ENCODE results near the gene BBX.
"Not testable (repeated sequence)": the region's sequence is repeated elsewhere in the genome, so short reads cannot be mapped to it uniquely, and the experiment has no call there.

BBX gene

DNA sequence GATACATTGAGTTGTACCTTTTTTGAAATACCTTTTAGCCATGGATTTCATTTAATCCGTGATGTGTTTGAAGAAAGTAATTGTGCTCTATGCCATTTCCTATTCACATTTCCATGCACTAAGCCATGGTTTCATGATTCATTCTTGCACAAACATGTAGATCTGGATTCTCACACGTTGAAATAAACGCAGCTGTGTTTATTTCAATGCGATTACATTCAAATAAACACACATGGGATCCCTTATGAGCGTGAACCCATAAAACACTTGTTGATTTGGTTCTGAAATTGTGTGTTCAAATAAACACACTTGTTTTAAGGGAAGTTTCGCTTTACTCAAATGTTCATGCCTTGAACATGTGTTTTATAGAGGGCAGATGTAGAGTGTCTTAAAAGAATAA is 39.2 kb downstream of the BBX start:
- no peak overlapping the region for H3K4me3 Mint-ChIP-seq
- H3K27me3 Mint-ChIP-seq: no peaks in the 10 kb centered on the region
- peaks cover 22 to 54% of the 10 kb centered on the region in 2 donors for H3K4me1 Mint-ChIP-seq
- ATAC-seq (replicated peaks): no peak
- no peaks in the 10 kb centered on the region for H3K36me3 Mint-ChIP-seq
- H3K27ac Mint-ChIP-seq: no peak overlapping the region
- DNase-seq: no peak
- no peaks in the 10 kb centered on the region for H3K9me3 Mint-ChIP-seq

DNA sequence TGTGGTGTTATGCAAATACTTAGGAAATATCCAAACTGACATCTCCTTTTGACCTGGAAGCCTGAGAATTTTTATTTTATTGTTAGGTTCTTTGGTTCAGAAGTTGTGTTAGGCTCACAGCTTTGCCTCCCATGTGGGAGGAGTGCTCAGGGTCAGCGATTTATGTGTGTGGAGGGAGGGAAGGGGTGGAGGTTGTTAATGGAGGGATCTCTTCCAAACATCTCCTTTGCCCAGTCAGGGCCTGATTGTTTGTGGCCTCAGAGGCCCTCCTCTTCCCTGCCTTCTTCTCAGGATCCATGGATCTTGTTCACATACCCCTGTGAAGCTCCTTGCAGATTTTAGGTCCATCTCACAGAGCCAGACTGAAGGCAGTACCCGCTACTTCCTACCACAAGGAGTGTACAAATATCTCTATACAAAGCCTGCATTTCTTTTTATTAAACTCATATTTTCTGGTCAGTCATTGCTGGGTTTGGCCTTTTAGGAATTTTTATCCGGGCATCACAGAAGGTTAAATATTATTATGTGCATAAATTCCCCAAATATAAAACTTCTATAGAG is 40.3 kb downstream of the BBX start:
- ATAC-seq (replicated peaks) (no peak), DNase-seq (no peak)
- H3K27ac Mint-ChIP-seq: no peak overlapping the region
- H3K4me3 Mint-ChIP-seq: no peak overlapping the region
- no peaks in the 10 kb centered on the region for H3K27me3 Mint-ChIP-seq
- H3K9me3 Mint-ChIP-seq: no peaks in the 10 kb centered on the region
- peaks cover 20 to 55% of the 10 kb centered on the region in 2 donors for H3K4me1 Mint-ChIP-seq
- H3K36me3 Mint-ChIP-seq: no peaks in the 10 kb centered on the region

DNA sequence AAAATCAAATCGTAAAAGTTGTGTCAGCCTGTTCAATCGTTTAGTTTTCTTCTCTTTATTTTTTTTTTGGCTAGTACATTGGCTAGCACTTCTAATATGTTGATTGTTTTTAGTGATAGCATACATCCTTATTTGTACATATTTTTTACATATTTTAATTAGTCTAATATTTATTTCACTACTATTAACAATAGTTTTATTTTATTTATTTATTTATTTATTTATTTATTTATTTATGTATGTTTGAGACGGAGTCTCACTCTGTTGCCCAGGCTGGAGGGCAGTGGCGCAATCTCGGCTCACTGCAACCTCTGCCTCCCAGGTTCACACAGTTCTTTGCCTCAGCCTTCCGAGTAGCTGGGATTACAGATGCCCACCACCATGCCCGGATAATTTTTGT is 42.5 kb downstream of the BBX start:
- peaks cover 11 to 44% of the 10 kb centered on the region in 2 donors for H3K4me1 Mint-ChIP-seq
- H3K4me3 Mint-ChIP-seq; ATAC-seq (replicated peaks); DNase-seq; H3K36me3 Mint-ChIP-seq; H3K27me3 Mint-ChIP-seq; H3K27ac Mint-ChIP-seq; H3K9me3 Mint-ChIP-seq: not testable (repeated sequence)

DNA sequence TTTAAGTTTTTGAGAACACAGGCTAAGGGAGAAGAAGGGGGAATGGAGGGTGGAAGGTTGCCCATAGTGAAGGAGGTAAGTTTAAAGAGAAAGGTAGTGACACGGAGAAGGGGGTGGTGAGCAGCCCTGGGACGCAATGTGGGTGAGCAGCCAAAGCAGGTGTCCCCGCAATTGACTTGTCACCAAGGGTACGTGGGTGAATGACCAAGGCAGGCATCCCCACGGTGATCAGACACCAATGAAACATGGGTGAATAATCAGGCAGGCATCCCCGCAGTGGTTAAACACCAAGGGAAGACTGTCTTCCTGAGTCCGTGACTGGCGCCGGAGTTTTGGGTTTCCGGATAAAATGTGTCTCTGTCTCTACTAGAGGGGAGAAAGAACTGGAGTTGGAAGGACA is 48.3 kb downstream of the BBX start:
- not testable (repeated sequence) for DNase-seq; H3K4me3 Mint-ChIP-seq; H3K36me3 Mint-ChIP-seq; ATAC-seq (replicated peaks); H3K9me3 Mint-ChIP-seq; H3K27me3 Mint-ChIP-seq
- Mint-ChIP-seq H3K27ac (peak overlapping the region; percentile 10), H3K4me1 (peaks cover 12 to 39% of the 10 kb centered on the region in 2 donors)

DNA sequence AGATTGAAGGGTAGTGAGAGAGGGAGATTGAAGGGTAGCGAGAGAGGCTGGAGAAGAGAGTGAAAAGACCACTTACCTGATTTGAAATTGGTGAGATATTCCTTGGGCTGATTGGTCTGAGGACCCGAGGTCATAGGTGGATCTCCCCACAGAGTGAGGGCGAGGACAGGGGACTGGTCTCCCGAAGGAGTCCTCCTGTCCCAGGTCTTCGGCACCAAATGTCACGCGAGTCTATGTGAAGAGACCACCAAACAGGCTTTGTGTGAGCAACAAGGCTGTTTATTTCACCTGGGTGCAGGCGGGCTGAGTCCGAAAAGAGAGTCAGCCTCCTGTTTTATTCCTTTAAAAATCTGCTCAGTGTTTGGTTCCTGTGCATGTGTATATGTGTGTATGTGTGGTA is 48.7 kb downstream of the BBX start:
- not testable (repeated sequence) for ATAC-seq (replicated peaks); H3K4me3 Mint-ChIP-seq; H3K36me3 Mint-ChIP-seq; DNase-seq; H3K27ac Mint-ChIP-seq; H3K9me3 Mint-ChIP-seq; H3K27me3 Mint-ChIP-seq
- H3K4me1 Mint-ChIP-seq: peaks cover 12 to 35% of the 10 kb centered on the region in 2 donors

GRCh38 chr3:107574650-107575049 is 51.9 kb downstream of the BBX start:
- no peaks in the 10 kb centered on the region for H3K27me3 Mint-ChIP-seq
- no peak overlapping the region for H3K27ac Mint-ChIP-seq
- DNase-seq: no peak
- peaks cover 16 to 37% of the 10 kb centered on the region in 2 donors for H3K4me1 Mint-ChIP-seq
- no peak overlapping the region for H3K4me3 Mint-ChIP-seq
- no peaks in the 10 kb centered on the region for H3K9me3 Mint-ChIP-seq
- peaks cover 0 to 6% of the 10 kb centered on the region in 2 donors for H3K36me3 Mint-ChIP-seq
- peak; percentile 47 to 60 for ATAC-seq (replicated peaks)

- H3K27me3 Mint-ChIP-seq: no peaks in the 10 kb centered on the region
- peaks cover 12 to 24% of the 10 kb centered on the region in 2 donors for H3K4me1 Mint-ChIP-seq
- no peak overlapping the region for H3K27ac Mint-ChIP-seq
- no peak for ATAC-seq (replicated peaks)
- peaks cover 0 to 6% of the 10 kb centered on the region in 2 donors for H3K36me3 Mint-ChIP-seq
- no peaks in the 10 kb centered on the region for H3K9me3 Mint-ChIP-seq
- H3K4me3 Mint-ChIP-seq: no peak overlapping the region
- no peak for DNase-seq
Observed at GRCh38 chr3:107578091-107578490, 55.3 kb downstream of the BBX start.

- DNase-seq (no peak), ATAC-seq (replicated peaks) (no peak)
- H3K4me3 Mint-ChIP-seq: no peak overlapping the region
- H3K9me3 Mint-ChIP-seq: no peaks in the 10 kb centered on the region
- H3K27ac Mint-ChIP-seq: no peak overlapping the region
- H3K27me3 Mint-ChIP-seq: no peaks in the 10 kb centered on the region
- H3K36me3 Mint-ChIP-seq: peaks cover 0 to 6% of the 10 kb centered on the region in 2 donors
- H3K4me1 Mint-ChIP-seq: peaks cover 12 to 24% of the 10 kb centered on the region in 2 donors
Observed at GRCh38 chr3:107578523-107578922, 55.8 kb downstream of the BBX start.

DNA sequence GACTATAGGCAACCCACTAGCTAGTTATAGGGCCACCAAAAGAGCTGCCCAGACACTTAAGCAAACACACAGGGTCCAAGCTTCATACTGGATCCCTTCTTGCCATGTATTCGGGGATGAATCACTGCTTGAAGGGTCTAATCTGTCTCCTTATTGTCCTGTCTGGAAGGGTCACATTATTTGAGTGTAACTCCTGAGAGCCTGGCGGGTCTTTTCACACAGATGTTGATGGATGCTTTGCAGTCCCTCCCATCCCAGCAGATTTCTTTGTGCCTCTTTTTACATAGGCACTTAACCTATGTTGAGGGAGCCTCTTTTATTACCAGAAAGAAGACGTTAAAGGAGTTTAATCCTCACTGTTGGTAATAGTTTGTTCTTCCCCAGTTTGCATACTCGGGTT is 56.6 kb downstream of the BBX start:
- peaks cover 0 to 6% of the 10 kb centered on the region in 2 donors for H3K36me3 Mint-ChIP-seq
- no peaks in the 10 kb centered on the region for H3K9me3 Mint-ChIP-seq
- no peak for ATAC-seq (replicated peaks)
- no peak for DNase-seq
- no peak overlapping the region for H3K4me3 Mint-ChIP-seq
- H3K27ac Mint-ChIP-seq: no peak overlapping the region
- H3K27me3 Mint-ChIP-seq: no peaks in the 10 kb centered on the region
- peaks cover 12 to 24% of the 10 kb centered on the region in 2 donors for H3K4me1 Mint-ChIP-seq

DNA sequence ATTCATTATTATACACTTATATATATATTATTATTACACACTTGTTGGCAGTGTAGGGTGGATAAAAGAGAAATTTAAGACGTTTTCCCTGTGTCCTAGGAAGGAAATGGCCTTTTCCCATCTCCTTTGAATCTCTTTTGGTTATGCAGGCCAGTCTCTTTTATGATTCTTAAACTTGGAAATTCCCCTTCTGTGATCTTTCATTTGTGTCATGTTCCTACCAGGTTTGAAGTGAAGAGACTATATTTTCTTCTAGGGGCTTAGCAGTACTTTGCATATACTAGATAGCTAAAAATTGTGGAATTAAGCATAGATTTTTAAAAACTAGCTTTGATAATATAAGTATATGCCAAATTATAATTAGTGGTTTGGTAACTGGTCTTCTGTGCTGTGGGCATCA is 58.5 kb downstream of the BBX start:
- peaks cover 3 to 11% of the 10 kb centered on the region in 2 donors for H3K36me3 Mint-ChIP-seq
- H3K9me3 Mint-ChIP-seq: no peaks in the 10 kb centered on the region
- no peak for DNase-seq
- H3K27me3 Mint-ChIP-seq: no peaks in the 10 kb centered on the region
- H3K4me1 Mint-ChIP-seq: peaks cover 9 to 24% of the 10 kb centered on the region in 2 donors
- H3K27ac Mint-ChIP-seq: no peak overlapping the region
- no peak for ATAC-seq (replicated peaks)
- no peak overlapping the region for H3K4me3 Mint-ChIP-seq

DNA sequence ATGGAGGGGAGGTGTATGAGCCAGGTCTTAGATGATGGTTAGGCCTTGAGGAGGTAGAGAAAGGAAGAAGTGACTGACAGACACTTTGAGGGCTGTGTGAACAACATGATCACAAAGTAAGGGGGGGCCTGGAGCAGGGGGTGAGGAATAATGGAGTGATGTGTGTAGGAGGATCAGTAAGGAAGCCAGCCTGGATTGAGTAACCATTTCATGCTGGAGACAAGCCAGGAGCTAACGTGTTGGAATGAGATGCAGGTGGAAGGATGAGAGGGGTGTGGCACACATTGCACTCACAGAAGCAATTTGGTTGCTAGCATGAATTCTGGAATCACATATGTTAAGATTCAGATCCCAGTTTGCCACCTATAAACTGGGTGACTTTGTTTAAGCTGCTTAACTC is 65.5 kb downstream of the BBX start:
- Mint-ChIP-seq H3K27ac (no peak overlapping the region), H3K4me3 (no peak overlapping the region), H3K4me1 (peaks cover 14 to 31% of the 10 kb centered on the region in 2 donors), H3K36me3 (peaks cover 5 to 11% of the 10 kb centered on the region in 2 donors), H3K27me3 (no peaks in the 10 kb centered on the region), H3K9me3 (no peaks in the 10 kb centered on the region)
- DNase-seq (no peak), ATAC-seq (replicated peaks) (no peak)

GRCh38 chr3:107589454-107589853 is 66.7 kb downstream of the BBX start:
- no peak overlapping the region for H3K4me3 Mint-ChIP-seq
- H3K27me3 Mint-ChIP-seq: no peaks in the 10 kb centered on the region
- H3K27ac Mint-ChIP-seq: peak overlapping the region; percentile 15
- ATAC-seq (replicated peaks) (peak; percentile 39 to 72), DNase-seq (no peak)
- H3K4me1 Mint-ChIP-seq: peaks cover 17 to 37% of the 10 kb centered on the region in 2 donors
- H3K36me3 Mint-ChIP-seq: peaks cover 5 to 11% of the 10 kb centered on the region in 2 donors
- H3K9me3 Mint-ChIP-seq: no peaks in the 10 kb centered on the region

DNA sequence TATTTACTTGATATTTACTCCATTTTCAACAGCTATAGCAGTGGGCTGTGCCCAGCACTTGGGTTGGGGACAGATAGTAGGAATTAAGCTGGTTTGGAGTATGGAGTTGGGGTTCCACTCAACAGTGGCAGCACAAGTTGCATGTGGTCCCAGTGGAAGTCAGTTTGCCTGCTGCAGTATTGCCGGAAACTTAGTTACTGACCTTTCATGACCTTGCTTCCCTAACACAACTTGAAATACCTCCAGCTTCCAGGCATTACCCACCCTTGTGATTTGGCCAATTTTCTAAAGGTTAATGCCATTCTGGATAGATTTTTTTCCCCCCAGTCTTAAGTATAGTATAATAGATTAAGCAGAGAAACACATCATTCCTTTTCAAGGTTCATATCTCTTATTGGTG is 68.0 kb downstream of the BBX start:
- Mint-ChIP-seq H3K27me3 (no peaks in the 10 kb centered on the region), H3K36me3 (peaks cover 2 to 6% of the 10 kb centered on the region in 2 donors), H3K9me3 (no peaks in the 10 kb centered on the region), H3K4me3 (no peak overlapping the region), H3K27ac (no peak overlapping the region), H3K4me1 (peaks cover 17 to 37% of the 10 kb centered on the region in 2 donors)
- DNase-seq (no peak), ATAC-seq (replicated peaks) (no peak)

- Mint-ChIP-seq H3K4me1 (peaks cover 21 to 45% of the 10 kb centered on the region in 2 donors), H3K4me3 (no peak overlapping the region), H3K27ac (no peak overlapping the region), H3K27me3 (no peaks in the 10 kb centered on the region), H3K9me3 (no peaks in the 10 kb centered on the region), H3K36me3 (peaks cover 2 to 6% of the 10 kb centered on the region in 2 donors)
- DNase-seq: no peak
- no peak for ATAC-seq (replicated peaks)
Observed at GRCh38 chr3:107592073-107592472, 69.3 kb downstream of the BBX start.

DNA sequence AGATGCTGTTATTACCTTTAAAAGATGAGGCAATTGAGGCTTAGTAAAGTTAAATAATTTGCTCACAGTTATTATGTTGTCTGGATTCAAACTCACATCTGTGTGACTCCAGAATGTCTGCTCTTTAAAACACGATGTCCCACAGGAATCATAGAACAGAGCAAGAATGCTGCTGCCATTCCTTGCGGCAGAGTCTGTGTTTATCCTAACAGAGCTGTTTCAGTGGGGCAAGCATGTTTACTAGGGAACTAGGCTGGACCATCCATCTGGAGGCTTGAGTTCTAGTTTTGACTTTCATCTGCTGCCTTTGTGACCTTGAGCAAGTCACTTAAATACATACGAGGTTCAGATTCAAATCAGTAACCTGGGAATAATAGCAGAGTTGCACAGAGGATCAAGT is 72.1 kb downstream of the BBX start:
- Mint-ChIP-seq H3K9me3 (no peaks in the 10 kb centered on the region), H3K4me3 (no peak overlapping the region), H3K4me1 (peaks cover 19 to 52% of the 10 kb centered on the region in 2 donors), H3K27ac (no peak overlapping the region), H3K36me3 (no peaks in the 10 kb centered on the region), H3K27me3 (no peaks in the 10 kb centered on the region)
- DNase-seq (no peak), ATAC-seq (replicated peaks) (no peak)

DNA sequence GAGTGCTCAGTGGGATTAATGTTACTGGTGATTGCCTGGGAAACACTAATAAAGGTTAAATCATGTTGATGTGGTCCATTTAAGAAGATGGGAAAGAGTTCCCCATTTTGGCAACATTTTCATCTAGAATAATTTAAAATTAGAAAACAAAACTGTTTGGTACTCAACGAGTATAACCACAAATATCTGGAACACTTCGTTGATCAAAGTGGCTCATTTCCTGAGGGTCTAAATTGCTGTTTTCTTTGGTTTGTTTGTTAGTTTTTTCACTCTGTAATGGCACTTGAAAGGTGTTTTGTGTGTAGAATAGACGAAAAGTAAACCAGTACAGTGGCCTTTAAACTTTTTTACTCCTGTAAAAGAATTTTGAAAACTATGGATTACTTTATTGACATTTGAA is 73.9 kb downstream of the BBX start:
- Mint-ChIP-seq H3K9me3 (peaks cover 0 to 2% of the 10 kb centered on the region in 2 donors), H3K27ac (no peak overlapping the region), H3K27me3 (no peaks in the 10 kb centered on the region), H3K36me3 (peaks cover 7% of the 10 kb centered on the region in 2 donors), H3K4me3 (no peak overlapping the region), H3K4me1 (peaks cover 24 to 59% of the 10 kb centered on the region in 2 donors)
- DNase-seq (no peak), ATAC-seq (replicated peaks) (no peak)

All from stimulated activated naive B cell treated with anti-CD40 and anti-IgM and Interleukin-4, amounts not matched to agents 10 μg/mL and 1 μg/mL and 100 μg/mL, for 72 hours (primary cell).